ENCODE results near the gene XRN1.
"Not testable (repeated sequence)": the region's sequence is repeated elsewhere in the genome, so short reads cannot be mapped to it uniquely, and the experiment has no call there.

Gene XRN1

GRCh38 chr3:142436951-142437585, 10.8 kb downstream of the XRN1 start:
- no peak for DNase-seq

GRCh38 chr3:142434503-142434902, 13.3 kb downstream of the XRN1 start:
- no peak for DNase-seq

GRCh38 chr3:142433110-142433509, 14.7 kb downstream of the XRN1 start:
- no peak for DNase-seq

GRCh38 chr3:142429582-142429981, 18.3 kb downstream of the XRN1 start:
- no peak for DNase-seq

GRCh38 chr3:142424754-142425153, 23.1 kb downstream of the XRN1 start:
- DNase-seq = no peak

GRCh38 chr3:142418926-142419592, 28.8 kb downstream of the XRN1 start:
- DNase-seq = no peak

GRCh38 chr3:142417302-142417701, 30.5 kb downstream of the XRN1 start:
- DNase-seq = no peak

GRCh38 chr3:142400537-142400936, 47.3 kb downstream of the XRN1 start:
- DNase-seq = not testable (repeated sequence)

- no peak for DNase-seq
Observed at GRCh38 chr3:142394921-142395622, 52.8 kb downstream of the XRN1 start.

- no peak for DNase-seq
Observed at GRCh38 chr3:142385078-142385477, 62.8 kb downstream of the XRN1 start.

- DNase-seq = no peak
Observed at GRCh38 chr3:142374687-142375086, 73.2 kb downstream of the XRN1 start.

GRCh38 chr3:142369576-142369975, 78.3 kb downstream of the XRN1 start:
- DNase-seq = not testable (repeated sequence)

- DNase-seq = peak; percentile 1
Observed at GRCh38 chr3:142366434-142366833, 81.4 kb downstream of the XRN1 start.

- no peak for DNase-seq
Observed at GRCh38 chr3:142363936-142364467, 83.8 kb downstream of the XRN1 start.

GRCh38 chr3:142363433-142363832, 84.4 kb downstream of the XRN1 start:
- DNase-seq = not testable (repeated sequence)

GRCh38 chr3:142359367-142359766, 88.5 kb downstream of the XRN1 start:
- DNase-seq = no peak

- no peak for DNase-seq
Observed at GRCh38 chr3:142356818-142357217, 91.0 kb downstream of the XRN1 start.

- DNase-seq = no peak
Observed at GRCh38 chr3:142355692-142356091, 92.1 kb downstream of the XRN1 start.

- no peak for DNase-seq
Observed at GRCh38 chr3:142354076-142354475, 93.8 kb downstream of the XRN1 start.

GRCh38 chr3:142353571-142353970, 94.3 kb downstream of the XRN1 start:
- no peak for DNase-seq

GRCh38 chr3:142352698-142353097, 95.1 kb downstream of the XRN1 start:
- DNase-seq = not testable (repeated sequence)

GRCh38 chr3:142348460-142348859, 99.4 kb downstream of the XRN1 start:
- no peak for DNase-seq

- DNase-seq = no peak
Observed at GRCh38 chr3:142337994-142338393, 109.8 kb downstream of the XRN1 start.

GRCh38 chr3:142332390-142332789, 115.4 kb downstream of the XRN1 start:
- DNase-seq = no peak
